ENCODE measurements around the gene CTRB1.
"Not testable (repeated sequence)": the region's sequence is repeated elsewhere in the genome, so short reads cannot be mapped to it uniquely, and the experiment has no call there.

Gene CTRB1

GRCh38 chr16:75219838-75220237 lies 1.1 kb downstream of the CTRB1 start:
- no peak for DNase-seq (ENCODE audit: low read depth in 2 of 2)
- no peak for TF ChIP-seq CTCF (IDR thresholded peaks at IDR 0.05; ENCODE audit: low read depth, low read length)
- H3K4me3 ChIP-seq (replicated peaks in 1 of 2; ENCODE audit: low read depth in 2 of 2, low read length in 2 of 2): no peak overlapping the region

- no peak overlapping the region for H3K4me3 ChIP-seq (replicated peaks in 1 of 2; ENCODE audit: low read depth in 2 of 2, low read length in 2 of 2)
- no peak for DNase-seq (ENCODE audit: low read depth in 2 of 2)
Observed at GRCh38 chr16:75222271-75222783, 3.5 kb downstream of the CTRB1 start.

GRCh38 chr16:75223129-75223528 lies 4.3 kb downstream of the CTRB1 start:
- DNase-seq (ENCODE audit: low read depth in 2 of 2): not testable (repeated sequence)

More at GRCh38 chr16:75222271-75222783, 3.5 kb downstream of the CTRB1 start:
- no peak for TF ChIP-seq CTCF (IDR thresholded peaks at IDR 0.05; ENCODE audit: low read depth, low read length)

GRCh38 chr16:75224306-75225082 lies 5.7 kb downstream of the CTRB1 start:
- H3K4me3 ChIP-seq (replicated peaks in 1 of 2; ENCODE audit: low read depth in 2 of 2, low read length in 2 of 2): no peak overlapping the region
- no peak for DNase-seq (ENCODE audit: low read depth in 2 of 2)
- TF ChIP-seq CTCF (IDR thresholded peaks at IDR 0.05; ENCODE audit: low read depth, low read length): no peak

More at GRCh38 chr16:75223129-75223528, 4.3 kb downstream of the CTRB1 start:
- H3K4me3 ChIP-seq (replicated peaks in 1 of 2; ENCODE audit: low read depth in 2 of 2, low read length in 2 of 2): not testable (repeated sequence)

GRCh38 chr16:75225092-75225491 lies 6.3 kb downstream of the CTRB1 start:
- no peak for TF ChIP-seq CTCF (IDR thresholded peaks at IDR 0.05; ENCODE audit: low read depth, low read length)
- no peak for DNase-seq (ENCODE audit: low read depth in 2 of 2)
- H3K4me3 ChIP-seq (replicated peaks in 1 of 2; ENCODE audit: low read depth in 2 of 2, low read length in 2 of 2): no peak overlapping the region

- H3K4me3 ChIP-seq (replicated peaks in 1 of 2; ENCODE audit: low read depth in 2 of 2, low read length in 2 of 2): no peak overlapping the region
- no peak for DNase-seq (ENCODE audit: low read depth in 2 of 2)
- TF ChIP-seq CTCF (IDR thresholded peaks at IDR 0.05; ENCODE audit: low read depth, low read length): no peak
Observed at GRCh38 chr16:75225678-75226515, 7.1 kb downstream of the CTRB1 start.
